Endothelial cell of umbilical vein (primary cell): ENCODE data around the gene MPST. TPM values are rescaled to one million over a fixed set of nuclear protein-coding genes. Genes with fewer than 3 reads are reported as not detected.

Source experiments
- BruUV-seq: library from RNA; stranded (reverse); fragments of 400-500 nt; replicated peaks from 2 replicates; lab custom pipeline; 2021; lab: Mats Ljungman, UMichigan
- CTCF ChIA-PET: fragments of 300-600, 350-600 bp; sonication (Branson Sonifier 250); formaldehyde crosslinking; loops from one replicate; lab custom pipeline; 2021; ENCODE audit warnings: antibody characterized with exemption, inconsistent platforms; lab: Charles Lee
- POLR2A ChIA-PET: fragments of 300-600, 350-600 bp; sonication (Branson Sonifier 250); formaldehyde crosslinking; loops from one replicate; lab custom pipeline; 2021; ENCODE audit warnings: antibody characterized with exemption, inconsistent platforms; lab: Charles Lee
- DNase-seq: peaks from one replicate; pipeline ENCODE4 v3.0.0-alpha.2; 2011; ENCODE audit warnings: low read depth, low spot score
- FAIRE-seq: peaks from 2 replicates; lab custom pipeline; 2011; peaks lifted over from hg19 to GRCh38; lab: Jason Lieb, UNC
- H2AFZ ChIP-seq: 2 replicates; pipeline ENCODE4 v1.6.0; 2012; ENCODE audit warnings: low read depth, low read length, control low read depth, inconsistent platforms
- H3K27ac ChIP-seq: 2 replicates; pipeline ENCODE4 v1.5.1; 2011; ENCODE audit warnings: low read depth, mild to moderate bottlenecking, control low read depth, low read length, moderate library complexity; ENCODE audit not compliant: insufficient read depth
- H3K27me3 ChIP-seq, 2 experiments: 2 replicates each; pipeline versions ENCODE4 v1.6.0 to v1.6.1; 2011; ENCODE audit warnings: low read length in 2 of 2, mixed read lengths in 1 of 2; ENCODE audit not compliant: control insufficient read depth in 2 of 2, insufficient read depth in 2 of 2
- H3K36me3 ChIP-seq, 2 experiments: 2 replicates in 1 of 2; 3 replicates in 1 of 2; pipeline ENCODE4 v1.5.1; 2011; ENCODE audit warnings: low read length in 2 of 2, mild to moderate bottlenecking in 1 of 2, moderate library complexity in 1 of 2; ENCODE audit not compliant: control insufficient read depth in 2 of 2, insufficient read depth in 2 of 2; ENCODE audit errors: extremely low read depth in 1 of 2
- H3K4me1 ChIP-seq: 3 replicates; pipeline ENCODE4 v1.5.1; 2011; ENCODE audit warnings: mild to moderate bottlenecking, low read length; ENCODE audit not compliant: control insufficient read depth, insufficient read depth; ENCODE audit errors: extremely low read depth
- H3K4me2 ChIP-seq: 2 replicates; pipeline ENCODE4 v1.6.1; 2011; ENCODE audit warnings: low read length, control low read depth, mixed read lengths; ENCODE audit not compliant: insufficient read depth
- H3K4me3 ChIP-seq, 3 experiments: fragments of 200-600 bp in 1 of 3; sonication (generic), shearing (Covaris generic) in 1 of 3; replicated peaks in 1 of 3; 2 replicates each; pipeline ENCODE4 v1.5.1; 2011 to 2016; ENCODE audit warnings: control low read depth in 3 of 3, low read length in 3 of 3, mild to moderate bottlenecking in 2 of 3, inconsistent platforms in 1 of 3, low read depth in 1 of 3, moderate library complexity in 1 of 3; ENCODE audit not compliant: insufficient read depth in 1 of 3
- H3K79me2 ChIP-seq: 2 replicates; pipeline ENCODE4 v1.6.0; 2012; ENCODE audit warnings: low read length, inconsistent platforms; ENCODE audit not compliant: control insufficient read depth, insufficient read depth
- H3K9ac ChIP-seq: replicated peaks from 2 replicates; pipeline ENCODE3; 2011; ENCODE audit warnings: low read length, control low read depth; ENCODE audit not compliant: insufficient read depth; ENCODE audit errors: extremely low read depth
- H3K9me1 ChIP-seq: replicated peaks from 3 replicates; pipeline ENCODE4 v1.6.0; 2011; ENCODE audit warnings: mild to moderate bottlenecking, low read length; ENCODE audit not compliant: control insufficient read depth, insufficient read depth; ENCODE audit errors: extremely low read depth
- H3K9me3 ChIP-seq: replicated peaks from 2 replicates; pipeline ENCODE4 v1.5.1; 2012; ENCODE audit warnings: low read length, inconsistent platforms; ENCODE audit not compliant: control insufficient read depth, insufficient read depth
- H4K20me1 ChIP-seq: replicated peaks from 2 replicates; pipeline ENCODE3; 2011; ENCODE audit warnings: mild to moderate bottlenecking, low read length; ENCODE audit not compliant: control insufficient read depth, insufficient read depth; ENCODE audit errors: extremely low read depth
- CTCF ChIP-seq, 2 donors: IDR thresholded peaks; 1 replicate in 1 of 2; 2 replicates in 1 of 2; pipeline ENCODE4 v1.5.1; 2011; ENCODE audit warnings: low read length in 2 of 2, mild to moderate bottlenecking in 2 of 2, moderate library complexity in 2 of 2, control low read depth in 1 of 2, inconsistent platforms in 1 of 2, low read depth in 1 of 2; ENCODE audit not compliant: insufficient read depth in 1 of 2; ENCODE audit errors: extremely low read depth in 1 of 2
- EZH2 ChIP-seq: IDR thresholded peaks from 2 replicates; pipeline ENCODE4 v1.6.1; 2012; ENCODE audit warnings: borderline replicate concordance, low read depth, mild to moderate bottlenecking, moderate library complexity, low read length, inconsistent platforms; ENCODE audit not compliant: severe bottlenecking
- FOS ChIP-seq: IDR thresholded peaks from 2 replicates; pipeline ENCODE4 v1.6.1; 2011; ENCODE audit warnings: mild to moderate bottlenecking, low read length, moderate library complexity, borderline replicate concordance; ENCODE audit not compliant: insufficient read depth
- GATA2 ChIP-seq: IDR thresholded peaks from 2 replicates; pipeline ENCODE4 v1.7.0; 2011; ENCODE audit warnings: low read depth, mild to moderate bottlenecking, moderate library complexity, mixed read lengths, low read length; ENCODE audit not compliant: insufficient read length, insufficient read depth
- JUN ChIP-seq: IDR thresholded peaks from 2 replicates; pipeline ENCODE4 v1.6.1; 2011; ENCODE audit warnings: borderline replicate concordance, low read depth; ENCODE audit not compliant: insufficient read length, insufficient read depth
- MAX ChIP-seq: IDR thresholded peaks from 2 replicates; pipeline ENCODE4 v1.6.1; 2011; ENCODE audit not compliant: insufficient read depth, insufficient read length
- MYC ChIP-seq: IDR thresholded peaks from one replicate; pipeline ENCODE4 v1.6.1; 2011; ENCODE audit warnings: mild to moderate bottlenecking, low read depth, low read length
- POLR2A ChIP-seq: IDR thresholded peaks from 2 replicates; pipeline ENCODE4 v1.6.1; 2012; ENCODE audit warnings: low read depth, mild to moderate bottlenecking, control low read depth, low read length
- POLR2AphosphoS5 ChIP-seq: IDR thresholded peaks from 2 replicates; pipeline ENCODE4 v1.6.1; 2012; ENCODE audit warnings: low read depth, mild to moderate bottlenecking, control low read depth, low read length, moderate library complexity; ENCODE audit not compliant: insufficient read depth
- dilution Hi-C: fragments of 300-500 bp; cut with MboI; formaldehyde crosslinking; loops from one replicate; pipeline ENCODE4 v1.15.0; 2019; ENCODE audit warnings: low sequenced_read_pairs; ENCODE audit not compliant: extremely low pct_ligation_motif_present
- intact Hi-C: fragments of 100-400 bp; cut with micrococcal nuclease; formaldehyde crosslinking; loops from one replicate; pipeline ENCODE4 v1.10.0; 2022
- polyA plus RNA-seq, 4 experiments: library from polyadenylated mRNA; depleted of rRNA in 3 of 4; stranded (reverse) in 3 of 4; unstranded in 1 of 4; fragments of >200 nt; gene quantifications; 2 replicates each; pipeline versions ENCODE4 v1.2.1 to v1.2.3, GENCODE V29; 2011 to 2012; ENCODE audit warnings: missing spikeins in 1 of 4
- total RNA-seq: library from RNA; stranded (reverse); gene quantifications from 2 replicates; pipeline ENCODE4 v1.2.3, GENCODE V29; 2021

MPST gene
- total and polyA plus RNA-seq, 2 donors (not counting 3 experiments of a cell fraction or from before 2014, with no cell fraction given) = 93.2 to 124 TPM

GRCh38 chr22:37065961-37066360 lies 46.4 kb downstream of the MPST start:
- Histone ChIP-seq H3K27me3 (peaks cover 14 to 15% of the 10 kb centered on the region in 2 experiments), H3K9ac (no peak overlapping the region), H3K9me1 (no peaks in the 10 kb centered on the region), H3K27ac (no peak overlapping the region), H3K4me3 (no peak overlapping the region), H3K4me2 (no peak overlapping the region), H3K79me2 (no peaks in the 10 kb centered on the region), H3K4me1 (no peaks in the 10 kb centered on the region), H3K9me3 (no peaks in the 10 kb centered on the region), H2AFZ (no peak overlapping the region), H3K36me3 (peaks cover 0 to 2% of the 10 kb centered on the region in 2 experiments), H4K20me1 (no peaks in the 10 kb centered on the region)
- intact Hi-C loops = no loop called here
- no peak for TF ChIP-seq GATA2
- no peak for TF ChIP-seq MAX
- no peak for TF ChIP-seq CTCF (IDR thresholded peaks at IDR 0.05; ENCODE audit: extremely low read depth in 1 of 2, insufficient read depth in 1 of 2, low read depth in 1 of 2, low read length in 2 of 2)
- no peak for TF ChIP-seq POLR2A
- no peak for TF ChIP-seq JUN
- TF ChIP-seq FOS = no peak
- TF ChIP-seq EZH2 = no peak
- TF ChIP-seq POLR2AphosphoS5 = no peak
- TF ChIP-seq MYC = no peak
- FAIRE-seq = no peak
- CTCF ChIA-PET = no interaction called here
- dilution Hi-C loops = no loop called here
- BruUV-seq = no TSS peak
- no peak for DNase-seq
- POLR2A ChIA-PET = no interaction called here
